Endodermal cell (in vitro differentiated cells): ENCODE data around the gene SEMG1. TPM values are rescaled to one million over a fixed set of nuclear protein-coding genes. Genes with fewer than 3 reads are reported as not detected.

ENCODE experiments used
- DNase-seq: peaks from one replicate; pipeline ENCODE4 v3.0.0-alpha.2; 2017
- H3K27ac ChIP-seq: 2 replicates; pipeline ENCODE4 v1.5.1; 2013; ENCODE audit warnings: mild to moderate bottlenecking, low read depth, low read length, moderate library complexity
- H3K27me3 ChIP-seq: 2 replicates; pipeline ENCODE4 v1.6.1; 2013; ENCODE audit warnings: mild to moderate bottlenecking, low read length, moderate library complexity; ENCODE audit not compliant: insufficient read depth, control insufficient read depth, poor library complexity, severe bottlenecking
- H3K36me3 ChIP-seq: 2 replicates; pipeline ENCODE4 v1.7.0; 2013; ENCODE audit warnings: mild to moderate bottlenecking, low read length, moderate library complexity; ENCODE audit not compliant: control insufficient read depth, insufficient read depth
- H3K4me1 ChIP-seq: one replicate; pipeline ENCODE4 v1.7.0; 2013; ENCODE audit warnings: low read length; ENCODE audit not compliant: control insufficient read depth, insufficient read depth
- H3K4me3 ChIP-seq: 2 replicates; pipeline ENCODE4 v1.5.1; 2013; ENCODE audit warnings: mild to moderate bottlenecking, low read length, moderate library complexity
- H3K9ac ChIP-seq: 2 replicates; pipeline ENCODE4 v1.6.1; 2013; ENCODE audit warnings: mild to moderate bottlenecking, low read length, moderate library complexity; ENCODE audit not compliant: poor library complexity, severe bottlenecking; ENCODE audit errors: extremely low read depth
- H3K9me3 ChIP-seq: 2 replicates; pipeline ENCODE4 v1.6.1; 2013; ENCODE audit warnings: mild to moderate bottlenecking, low read length, moderate library complexity; ENCODE audit not compliant: control insufficient read depth
- H3K27ac Mint-ChIP-seq: 2 replicates; pipeline ENCODE4 v1.8.0; 2020; ENCODE audit warnings: mixed read lengths
- H3K27me3 Mint-ChIP-seq: 2 replicates; pipeline ENCODE4 v1.8.0; 2021; ENCODE audit warnings: mild to moderate bottlenecking, mixed read lengths; ENCODE audit not compliant: insufficient read depth
- H3K36me3 Mint-ChIP-seq: 2 replicates; pipeline ENCODE4 v1.8.0; 2020; ENCODE audit warnings: low read depth, mixed read lengths
- H3K4me1 Mint-ChIP-seq: 2 replicates; pipeline ENCODE4 v1.8.0; 2020; ENCODE audit warnings: mixed read lengths
- H3K4me3 Mint-ChIP-seq: 2 replicates; pipeline ENCODE4 v1.8.0; 2020; ENCODE audit warnings: mild to moderate bottlenecking, moderate library complexity, mixed read lengths
- H3K9me3 Mint-ChIP-seq: 2 replicates; pipeline ENCODE4 v1.8.0; 2020; ENCODE audit warnings: mild to moderate bottlenecking, mixed read lengths
- WGBS, 2 experiments: methylation state at CpG; one replicate each; pipeline versions ENCODE4 v1.1.5 to v1.1.7; 2013; ENCODE audit warnings: missing lambda C conversion rate in 2 of 2, mixed read lengths in 1 of 2; ENCODE audit not compliant: insufficient coverage in 1 of 2, insufficient read length in 1 of 2; 5-methylcytosine and 5-hydroxymethylcytosine counted together
- total RNA-seq, 2 donors: library from RNA; stranded (reverse); fragmentation: NEBNext Ultra II Directional in 1 of 2; extraction: Animal tissue kit (Norgen Biotek cat#: 25700) in 1 of 2; gene quantifications; 2 replicates in 1 of 2; 3 replicates in 1 of 2; pipeline ENCODE4 v1.2.1, GENCODE V29; 2021
- TF ChIP-seq, protein P1 (sequence below): fragments of 200-600 bp; sonication (generic); conservative IDR thresholded peaks from 2 replicates; pipeline ENCODE4 v1.5.0; 2021; ENCODE audit warnings: antibody characterized with exemption, mild to moderate bottlenecking

Gene SEMG1
- total RNA-seq, 2 donors from 2014 or later: 0.46 TPM; not detected in 1

DNA sequence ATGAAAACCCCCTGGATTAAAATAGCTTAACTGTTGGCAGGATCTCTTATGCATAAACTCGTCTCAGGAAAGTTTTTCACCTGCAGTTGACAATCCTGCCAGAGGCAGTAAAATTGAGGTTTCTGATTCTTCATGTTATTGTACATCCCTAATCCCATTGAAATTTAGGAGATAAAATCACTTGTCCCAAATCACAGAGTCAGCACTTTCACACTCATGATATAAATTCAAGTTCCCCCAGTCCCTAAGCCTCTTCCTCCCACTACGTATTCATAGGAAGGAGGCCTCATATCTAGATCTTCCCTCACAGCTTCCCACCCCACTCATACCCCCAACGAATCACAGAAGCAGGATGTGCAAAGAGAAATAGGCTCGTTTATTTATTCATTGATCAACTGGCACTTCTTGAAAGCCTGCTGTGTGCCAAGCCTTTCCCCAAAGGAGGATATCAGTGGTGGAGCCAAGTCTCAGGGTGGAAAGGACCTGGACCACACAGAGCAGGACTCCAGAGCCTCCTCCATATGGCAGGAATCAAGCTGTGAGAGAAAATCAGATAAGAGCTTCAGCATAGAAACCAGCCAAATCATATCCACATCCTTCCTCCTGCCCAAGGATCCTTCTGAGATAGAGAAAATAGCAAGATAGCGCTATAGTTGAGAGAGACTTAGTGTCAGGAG is 45.2 kb downstream of the SEMG1 start:
- Mint-ChIP-seq H3K4me3 (no peak overlapping the region), H3K27ac (no peak overlapping the region), H3K27me3 (peaks cover 15% of the 10 kb centered on the region), H3K9me3 (no peaks in the 10 kb centered on the region), H3K4me1 (peaks cover 3% of the 10 kb centered on the region), H3K36me3 (no peaks in the 10 kb centered on the region)
- Histone ChIP-seq H3K36me3 (no peaks in the 10 kb centered on the region), H3K9me3 (no peaks in the 10 kb centered on the region), H3K27me3 (peaks cover 14% of the 10 kb centered on the region), H3K27ac (no peak overlapping the region), H3K4me3 (no peak overlapping the region), H3K4me1 (no peaks in the 10 kb centered on the region), H3K9ac (no peak overlapping the region)
- WGBS, 2 experiments: 76 to 85% methylated on average over 3 to 5 of the region's 5 CpGs
- no peak for DNase-seq
- TF ChIP-seq, protein P1, sequence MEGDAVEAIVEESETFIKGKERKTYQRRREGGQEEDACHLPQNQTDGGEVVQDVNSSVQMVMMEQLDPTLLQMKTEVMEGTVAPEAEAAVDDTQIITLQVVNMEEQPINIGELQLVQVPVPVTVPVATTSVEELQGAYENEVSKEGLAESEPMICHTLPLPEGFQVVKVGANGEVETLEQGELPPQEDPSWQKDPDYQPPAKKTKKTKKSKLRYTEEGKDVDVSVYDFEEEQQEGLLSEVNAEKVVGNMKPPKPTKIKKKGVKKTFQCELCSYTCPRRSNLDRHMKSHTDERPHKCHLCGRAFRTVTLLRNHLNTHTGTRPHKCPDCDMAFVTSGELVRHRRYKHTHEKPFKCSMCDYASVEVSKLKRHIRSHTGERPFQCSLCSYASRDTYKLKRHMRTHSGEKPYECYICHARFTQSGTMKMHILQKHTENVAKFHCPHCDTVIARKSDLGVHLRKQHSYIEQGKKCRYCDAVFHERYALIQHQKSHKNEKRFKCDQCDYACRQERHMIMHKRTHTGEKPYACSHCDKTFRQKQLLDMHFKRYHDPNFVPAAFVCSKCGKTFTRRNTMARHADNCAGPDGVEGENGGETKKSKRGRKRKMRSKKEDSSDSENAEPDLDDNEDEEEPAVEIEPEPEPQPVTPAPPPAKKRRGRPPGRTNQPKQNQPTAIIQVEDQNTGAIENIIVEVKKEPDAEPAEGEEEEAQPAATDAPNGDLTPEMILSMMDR: no peak

DNA sequence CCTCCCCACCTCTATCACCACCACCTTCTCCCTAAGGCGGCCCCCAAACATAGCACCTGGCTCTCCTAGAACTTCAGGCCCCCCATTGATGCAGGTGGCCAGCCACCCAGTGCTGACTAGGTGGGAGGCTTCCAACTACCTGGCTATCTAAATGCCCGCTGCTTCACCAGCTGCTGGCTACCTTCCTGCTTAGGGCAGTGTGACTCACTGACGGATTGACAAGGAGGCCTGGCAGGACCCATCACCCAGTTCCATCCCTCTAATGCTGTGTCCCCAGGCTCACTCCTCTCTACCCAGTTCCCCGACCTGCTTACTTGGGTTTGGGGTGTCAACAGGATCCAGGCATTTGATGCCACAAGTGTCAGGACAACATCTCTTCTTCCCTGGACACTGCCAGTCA is 46.4 kb downstream of the SEMG1 start:
- TF ChIP-seq, protein P1: no peak
- Histone ChIP-seq H3K4me3 (no peak overlapping the region), H3K27me3 (peaks cover 3% of the 10 kb centered on the region), H3K9me3 (no peaks in the 10 kb centered on the region), H3K4me1 (no peaks in the 10 kb centered on the region), H3K27ac (no peak overlapping the region), H3K36me3 (no peaks in the 10 kb centered on the region), H3K9ac (no peak overlapping the region)
- peaks cover 13% of the 10 kb centered on the region for H3K27me3 Mint-ChIP-seq
- H3K4me3 Mint-ChIP-seq: no peak overlapping the region
- WGBS, 2 experiments: 89% methylated on average over 4 of the region's 4 CpGs; no CpG with 5 or more reads in 1 of the 2 experiments
- no peak for DNase-seq
- H3K9me3 Mint-ChIP-seq: no peaks in the 10 kb centered on the region
- no peaks in the 10 kb centered on the region for H3K36me3 Mint-ChIP-seq
- peaks cover 3% of the 10 kb centered on the region for H3K4me1 Mint-ChIP-seq
- no peak overlapping the region for H3K27ac Mint-ChIP-seq

DNA sequence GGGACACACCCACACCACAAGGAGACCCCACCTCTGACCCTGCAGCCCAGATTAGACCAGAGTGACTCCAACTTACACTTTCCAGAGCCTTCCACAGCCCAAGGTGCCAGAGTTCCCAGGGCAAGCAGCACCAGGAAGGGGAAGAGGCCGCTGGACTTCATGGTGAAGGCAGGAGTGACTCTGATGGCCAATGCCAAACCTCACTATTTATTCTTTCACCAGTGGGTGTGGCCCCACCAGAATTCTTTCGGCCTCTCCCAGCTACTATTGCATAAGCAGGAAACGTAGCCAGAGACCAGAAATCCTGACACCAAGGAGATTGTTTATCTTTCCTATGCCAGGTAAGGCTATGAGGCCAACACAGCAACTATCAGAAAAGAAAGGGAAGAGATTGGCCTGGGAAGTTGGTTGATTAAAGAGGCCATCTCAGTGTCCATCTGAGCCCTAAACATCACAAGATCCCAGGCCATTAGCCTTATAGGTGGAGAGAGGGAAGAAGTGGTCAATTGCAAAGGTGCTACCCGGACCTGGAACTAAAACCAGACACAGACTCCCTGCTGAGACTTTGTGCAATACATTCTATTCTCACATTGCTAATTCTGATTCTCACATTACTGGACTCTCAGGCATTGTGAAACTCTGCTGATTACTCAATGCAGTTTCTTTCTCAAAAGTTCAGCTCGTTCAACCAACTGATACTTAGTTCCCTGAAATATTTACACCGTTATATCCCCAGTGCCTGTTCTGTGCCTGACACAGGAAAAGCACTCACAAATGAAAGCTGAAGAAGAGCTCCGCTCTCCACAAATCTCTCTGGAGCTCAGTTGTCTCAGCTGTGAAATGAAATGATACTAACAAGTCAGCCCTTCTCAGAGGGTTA is 47.8 kb downstream of the SEMG1 start, which contains the start of gene SLPI:
TSS of gene SLPI (minus strand) at position 182 of the 880 bp plus-strand sequence. CDS start at position 161, 21 bp downstream.
- TF ChIP-seq, protein P1: no peak
- Mint-ChIP-seq H3K27ac (no peak within 1 kb of the TSS), H3K4me1 (peaks cover 8% of the 10 kb centered on the region), H3K9me3 (no peaks in the 10 kb centered on the region), H3K4me3 (no peak within 1 kb of the TSS), H3K27me3 (peaks cover 13% of the 10 kb centered on the region), H3K36me3 (no peaks in the 10 kb centered on the region)
- no peaks in the 10 kb centered on the region for H3K9me3 ChIP-seq
- DNase-seq: no peak
- no peaks in the 10 kb centered on the region for H3K27me3 ChIP-seq
- H3K9ac ChIP-seq: no peak within 1 kb of the TSS
- WGBS, 2 experiments: 80 to 90% methylated on average over 2 to 7 of the region's 7 CpGs
- no peaks in the 10 kb centered on the region for H3K4me1 ChIP-seq
- no peaks in the 10 kb centered on the region for H3K36me3 ChIP-seq
- no peak within 1 kb of the TSS for H3K4me3 ChIP-seq
- H3K27ac ChIP-seq: no peak within 1 kb of the TSS
